HG03108 (cell line): Measurements from ENCODE around the gene SP4.

ENCODE experiments used
- ATAC-seq: cut with Tn5 transposase; IDR thresholded peaks from one replicate; pipeline ENCODE4 v1.9.1; 2021; ENCODE audit warnings: moderate library complexity; ENCODE audit not compliant: unreplicated experiment

SP4 gene

DNA sequence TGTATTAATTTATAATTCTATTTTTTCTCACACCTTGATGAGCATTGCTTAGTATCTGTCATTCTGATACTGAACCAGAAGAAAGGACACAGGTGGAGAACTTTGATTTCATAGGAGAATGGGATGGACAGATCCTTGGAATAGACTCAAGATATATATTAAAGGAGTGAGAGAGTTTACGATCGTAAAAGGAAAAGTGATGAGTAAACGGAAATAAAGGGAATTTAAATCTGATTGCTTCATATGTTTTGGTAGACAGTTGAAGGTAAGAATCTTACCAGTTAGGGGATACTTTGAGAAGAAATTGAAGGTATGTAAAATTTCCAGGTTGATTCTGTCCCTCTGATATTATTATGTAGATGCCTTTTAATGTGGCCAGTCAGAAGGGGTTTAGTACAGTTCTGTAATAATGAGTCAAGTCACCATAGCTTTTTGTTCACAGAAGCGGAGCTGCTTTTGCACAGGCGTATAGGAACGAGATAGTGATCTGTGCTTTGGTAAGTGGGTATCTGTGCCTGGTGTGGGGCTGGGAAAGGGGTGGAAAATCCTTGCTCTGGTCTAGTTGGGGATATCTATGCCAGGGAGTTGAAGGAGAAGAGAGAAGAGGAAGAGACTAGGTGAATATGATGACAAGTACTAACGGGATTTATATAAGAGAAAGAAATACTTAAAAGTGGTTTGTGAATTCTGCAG is 15.4 kb downstream of the SP4 start:
- ATAC-seq, result no peak

DNA sequence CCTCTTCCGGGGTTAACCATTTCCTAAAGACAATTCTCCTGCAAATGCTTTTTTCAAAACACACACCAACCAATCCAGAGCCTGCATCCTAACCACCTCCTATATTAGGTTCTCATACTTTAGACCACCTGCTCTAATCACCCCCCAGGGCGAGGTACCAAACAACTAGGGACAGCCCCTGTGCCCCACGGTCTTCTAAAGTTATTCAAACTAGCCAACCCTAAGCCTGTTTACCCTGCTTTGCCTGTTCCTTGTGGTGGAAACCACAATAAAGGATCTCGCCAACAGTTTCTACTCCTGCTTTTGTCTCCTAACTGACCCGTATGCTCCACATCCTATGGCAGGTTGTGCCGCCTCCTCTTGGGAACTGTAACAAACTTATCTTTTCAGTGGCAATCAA is 21.1 kb downstream of the SP4 start:
- no peak for ATAC-seq

DNA sequence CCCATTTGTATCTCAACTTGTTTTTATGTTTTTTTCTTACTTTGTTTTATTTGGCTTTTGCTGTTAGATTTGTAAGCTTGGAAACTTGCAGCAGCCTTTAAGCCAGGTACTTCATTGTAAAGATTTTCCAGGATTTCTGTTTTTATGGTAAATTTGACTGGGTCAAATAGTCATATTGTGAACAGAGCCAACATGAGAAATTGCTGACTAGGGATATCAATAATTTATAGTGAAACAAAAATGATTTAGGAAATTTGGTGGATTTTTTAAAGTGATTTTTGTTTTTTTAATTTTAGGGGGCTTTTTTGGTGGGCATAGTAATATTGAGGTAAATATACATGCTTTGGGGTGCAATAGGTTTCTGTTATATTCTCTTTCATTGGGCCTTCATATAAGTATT is 22.2 kb downstream of the SP4 start:
- ATAC-seq, result no peak

DNA sequence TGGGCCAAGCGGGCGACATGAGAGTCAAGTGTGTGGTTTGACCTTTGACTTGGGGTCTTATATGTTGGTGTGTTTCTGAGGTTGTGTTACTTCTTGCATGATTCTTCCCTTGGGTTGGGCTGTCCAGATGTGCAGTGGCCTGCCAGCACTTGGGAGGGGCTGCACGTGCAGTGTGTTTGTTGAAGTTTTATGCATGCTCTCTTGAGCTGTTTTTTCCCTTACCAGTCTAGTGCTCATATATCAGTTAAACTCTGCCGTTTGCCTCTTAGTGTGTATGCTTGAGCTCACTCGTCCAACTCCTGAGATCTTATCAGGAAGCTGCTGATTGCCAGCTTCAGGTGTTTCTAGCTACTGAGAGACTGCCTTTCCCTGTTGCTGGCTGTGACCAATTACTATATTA is 23.1 kb downstream of the SP4 start:
- ATAC-seq, result no peak

DNA sequence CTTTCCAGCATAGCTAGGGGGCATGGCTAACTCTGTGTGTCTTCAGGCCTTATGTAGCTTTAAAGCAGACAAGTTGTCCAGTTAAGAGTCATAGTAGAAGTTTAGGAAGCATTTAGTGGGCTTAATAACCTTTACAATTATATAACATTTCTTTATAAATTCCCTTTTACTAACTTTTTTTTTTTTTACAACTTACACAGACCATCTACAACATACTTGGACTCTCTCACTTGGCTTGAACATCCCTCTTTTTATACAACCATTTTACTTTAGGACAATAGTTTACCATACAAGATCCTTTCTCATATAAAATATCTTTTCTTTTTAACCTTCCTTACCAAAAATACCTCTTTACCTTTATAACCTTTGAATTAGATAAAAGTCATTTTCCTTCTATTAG is 26.3 kb downstream of the SP4 start:
- no peak for ATAC-seq

DNA sequence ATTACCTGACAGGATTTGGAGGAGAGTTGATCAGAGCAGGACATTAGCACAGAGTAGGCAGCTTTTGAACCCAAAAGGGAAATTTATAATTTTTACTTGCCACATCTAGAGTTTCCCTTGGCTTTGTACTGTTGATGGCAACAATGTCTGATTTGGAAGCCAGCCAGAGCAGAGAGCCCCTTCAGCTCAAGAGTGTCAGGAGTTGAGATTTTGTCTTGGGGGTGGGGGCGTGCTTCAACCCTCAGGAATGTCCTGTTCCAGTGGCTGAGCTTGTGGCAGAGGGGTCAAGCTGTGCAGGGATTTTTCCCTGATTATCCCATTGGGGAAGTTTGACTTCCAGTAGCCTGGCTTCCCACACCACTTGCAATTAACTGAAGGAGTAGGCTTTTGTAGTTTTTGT is 27.0 kb downstream of the SP4 start:
- ATAC-seq, result no peak

DNA sequence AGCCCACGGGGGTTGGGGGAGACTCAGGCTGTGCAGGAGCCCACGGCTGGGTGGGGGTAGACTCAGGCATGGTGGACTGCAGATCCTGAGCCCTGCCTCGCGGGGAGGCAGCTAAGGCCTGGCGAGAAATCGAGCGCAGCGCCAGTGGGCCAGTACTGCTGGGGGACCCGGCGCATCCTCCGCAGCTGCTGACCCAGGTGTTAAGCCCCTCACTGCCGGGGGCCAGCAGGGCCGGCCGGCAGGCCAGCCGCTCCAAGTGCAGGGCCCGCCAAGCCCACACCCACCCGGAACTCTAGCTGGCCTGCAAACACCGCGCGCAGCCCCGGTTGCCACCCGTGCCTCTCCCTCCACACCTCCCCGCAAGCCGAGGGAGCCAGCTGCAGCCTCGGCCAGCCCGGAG is 33.4 kb downstream of the SP4 start:
- ATAC-seq, result no peak

DNA sequence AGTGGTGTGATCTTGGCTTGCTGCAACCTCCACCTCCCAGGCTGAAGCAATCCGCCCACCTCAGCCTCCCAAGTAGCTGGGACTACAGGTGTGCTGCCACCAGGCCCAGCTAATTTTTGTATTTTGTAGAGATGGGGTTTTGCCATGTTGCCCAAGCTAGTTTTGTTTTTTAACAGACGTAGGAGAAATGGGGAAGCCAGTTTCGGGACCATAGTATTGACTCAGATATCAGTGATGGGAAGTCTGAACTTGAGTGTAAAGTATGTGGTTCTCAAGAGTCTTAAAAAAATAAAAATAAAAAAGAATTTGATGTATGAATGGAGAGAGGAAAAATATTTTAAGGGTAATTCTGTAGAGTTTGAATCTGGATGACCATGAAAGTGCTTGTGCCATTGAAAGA is 34.2 kb downstream of the SP4 start:
- ATAC-seq, result no peak

DNA sequence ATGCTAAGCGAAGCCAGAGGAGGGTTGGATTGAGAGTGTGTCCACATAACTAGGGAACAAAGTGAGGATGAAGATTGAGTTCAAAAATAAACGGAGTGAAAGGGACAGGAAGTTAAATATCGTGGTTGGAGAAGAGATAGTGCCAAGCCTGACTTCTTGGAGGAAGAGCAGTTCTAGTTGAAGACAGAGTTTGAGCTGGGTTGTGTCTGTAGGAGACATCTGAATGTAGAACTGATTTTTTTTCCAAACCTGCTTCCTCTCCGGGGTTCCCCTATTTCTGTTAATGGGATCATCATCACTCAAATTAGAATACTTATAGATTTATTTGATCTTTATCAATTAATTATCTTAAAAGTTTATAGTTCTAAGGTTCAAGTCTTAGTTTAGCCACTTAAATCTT is 35.6 kb downstream of the SP4 start:
- no peak for ATAC-seq

DNA sequence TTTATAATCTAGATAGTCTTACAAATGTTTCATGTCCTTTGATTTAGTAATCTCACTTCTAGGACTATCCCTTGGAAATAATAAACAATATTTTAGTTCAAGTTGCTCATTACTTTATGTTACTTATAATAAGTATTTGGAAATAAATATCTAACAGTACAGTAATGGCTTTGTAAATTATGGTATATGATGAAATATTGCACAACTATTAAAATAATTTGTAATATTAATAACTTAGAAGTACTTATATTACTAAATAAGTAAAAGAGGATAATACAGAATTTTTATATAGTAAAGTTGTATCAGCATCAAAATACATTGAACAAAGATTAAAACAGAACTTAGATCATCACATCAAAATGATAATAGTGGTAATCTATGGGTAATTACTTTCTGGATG is 41.1 kb downstream of the SP4 start:
- ATAC-seq, result no peak

DNA sequence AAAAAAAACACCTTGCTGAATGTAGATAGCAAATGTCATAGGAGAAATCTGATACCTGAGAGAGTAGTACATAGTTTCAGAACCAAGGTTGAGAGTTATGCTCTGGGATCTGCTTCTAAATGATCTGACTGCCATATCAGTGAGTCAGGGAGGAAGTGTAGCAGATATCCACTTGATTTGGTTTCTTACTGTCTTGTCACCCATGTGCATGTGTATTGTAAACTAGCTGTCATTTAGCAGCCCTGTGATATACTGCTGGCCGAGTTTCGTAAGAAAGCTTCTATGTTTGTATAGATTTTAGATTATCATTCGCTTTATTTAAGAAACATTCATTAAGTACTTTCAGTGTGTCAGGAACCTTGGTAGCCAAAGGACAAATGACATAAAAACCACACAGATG is 42.0 kb downstream of the SP4 start:
- ATAC-seq, result no peak

DNA sequence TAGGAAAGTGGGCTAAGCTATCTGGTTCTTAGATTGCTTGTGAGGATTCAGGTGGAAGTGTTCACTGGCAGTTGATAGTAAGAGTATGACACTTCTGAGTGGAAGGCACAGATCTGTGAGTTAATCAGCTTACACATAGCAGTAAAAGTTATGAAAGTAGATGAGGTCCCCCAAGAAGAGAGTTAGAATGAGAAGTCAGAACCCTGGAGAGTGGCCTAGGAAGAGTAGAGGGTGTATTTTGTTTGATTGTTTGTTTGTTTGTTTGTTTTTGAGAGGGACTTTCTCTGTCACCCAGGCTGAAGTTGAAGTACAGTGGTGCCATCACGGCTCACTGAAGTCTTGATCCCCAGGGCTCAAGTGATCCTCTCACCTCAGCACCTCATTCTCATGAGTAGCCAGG is 44.1 kb downstream of the SP4 start:
- ATAC-seq, result no peak

DNA sequence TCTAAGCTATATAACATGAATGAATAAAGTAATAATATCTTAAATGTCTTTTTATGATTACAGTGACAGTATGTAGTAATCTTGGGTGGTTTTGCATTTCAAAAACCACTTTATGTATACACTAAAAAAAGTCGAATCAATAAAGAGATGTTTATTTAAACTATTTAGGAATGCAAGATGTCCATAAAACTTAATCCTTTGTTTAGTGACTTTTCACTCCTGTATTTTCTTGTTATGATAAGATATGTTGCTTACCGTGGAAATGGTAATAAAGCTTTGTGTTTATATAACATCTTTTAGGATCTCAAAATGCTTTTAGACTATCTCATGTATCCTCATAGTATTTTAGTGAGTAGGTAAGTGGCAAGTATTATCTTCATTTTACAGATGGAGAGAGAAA is 48.5 kb downstream of the SP4 start:
- no peak for ATAC-seq

DNA sequence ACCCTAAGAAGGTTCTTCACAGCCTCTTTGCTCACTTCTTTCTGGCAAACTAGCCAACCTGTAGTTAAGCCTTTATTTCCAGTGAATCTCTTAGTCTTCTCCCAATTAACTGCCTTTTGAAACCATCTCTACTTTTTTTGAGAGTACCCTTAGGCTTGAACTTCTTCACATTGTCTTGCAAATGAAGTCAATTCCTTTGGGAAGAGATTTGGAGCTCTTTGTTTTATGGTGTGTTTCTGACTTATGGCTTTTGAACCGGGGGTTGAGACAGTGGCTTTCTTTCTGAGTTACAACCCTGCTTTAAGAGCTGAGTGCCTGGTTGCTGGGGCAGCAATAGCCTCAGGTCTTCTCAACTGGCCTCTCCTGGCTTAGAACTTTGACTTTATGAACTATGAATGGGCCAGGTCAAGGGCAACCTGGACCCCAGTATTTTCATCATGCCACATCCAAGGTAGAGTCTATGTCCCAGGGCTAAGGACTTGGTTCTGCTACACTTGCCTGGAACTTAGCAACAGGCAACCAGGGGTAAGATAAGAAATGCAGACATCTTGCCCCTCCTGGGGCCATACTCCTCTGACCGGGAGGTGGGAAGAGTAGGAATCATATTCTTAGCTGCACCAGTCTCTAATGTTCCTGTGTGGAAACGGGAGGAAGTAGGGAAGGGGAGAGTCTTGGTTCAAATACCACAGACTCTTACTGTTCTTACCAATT is 53.0 kb downstream of the SP4 start:
- ATAC-seq, result no peak

DNA sequence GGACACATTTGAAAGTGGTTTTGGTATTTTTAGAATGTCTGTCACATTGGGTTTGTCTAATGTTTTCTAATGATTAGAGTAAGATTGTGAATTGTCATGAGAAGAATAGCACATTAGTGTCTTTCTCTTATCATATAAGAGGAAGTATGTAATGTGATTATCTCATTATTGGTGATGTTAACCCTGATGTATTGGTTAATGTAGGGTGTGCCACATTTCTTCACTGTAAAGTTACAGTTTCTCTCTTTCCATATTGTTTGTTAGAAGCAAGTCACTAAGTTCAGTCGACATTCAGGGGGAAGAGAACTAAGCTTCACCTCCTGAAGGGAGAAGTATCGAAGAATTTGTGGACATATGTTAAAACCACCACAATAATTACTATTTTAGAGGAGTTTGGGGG is 58.6 kb downstream of the SP4 start:
- no peak for ATAC-seq

DNA sequence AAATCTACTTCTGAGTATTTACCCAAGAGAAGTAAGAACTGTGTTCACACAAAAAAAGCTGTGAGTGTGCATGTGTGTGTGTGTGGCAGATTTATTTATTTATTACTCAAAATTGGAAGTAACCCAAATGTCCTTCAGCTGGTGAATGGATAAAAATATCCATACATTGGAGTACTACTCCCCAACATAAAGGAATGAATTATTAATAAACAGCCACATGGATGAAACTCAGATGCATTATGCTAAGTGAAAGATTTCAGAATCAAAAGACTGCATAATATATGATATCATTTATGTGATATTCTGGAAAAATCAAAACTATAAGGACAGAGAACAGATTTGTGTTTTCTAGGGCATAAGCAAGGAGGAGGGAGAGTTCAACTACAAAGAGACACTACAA is 67.8 kb downstream of the SP4 start:
- no peak for ATAC-seq

DNA sequence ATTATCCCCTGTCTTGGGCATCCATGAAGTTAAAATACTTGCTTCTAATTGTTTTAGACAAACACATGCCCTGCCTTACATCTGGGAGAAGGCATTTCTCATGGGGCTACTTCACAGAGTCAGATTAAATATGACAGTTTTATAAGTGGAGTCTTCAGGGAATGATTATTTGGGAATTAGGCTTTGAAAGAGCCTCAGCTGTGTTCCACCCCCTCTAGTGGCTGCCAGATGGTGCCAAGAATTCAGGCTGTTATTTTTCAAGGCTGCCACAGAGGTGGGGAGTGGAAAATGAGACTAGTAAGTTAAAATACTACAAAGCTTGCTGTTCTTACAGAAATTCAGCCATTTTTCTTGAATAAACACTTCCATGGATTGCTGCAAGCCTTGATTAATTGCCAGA is 69.2 kb downstream of the SP4 start:
- no peak for ATAC-seq

DNA sequence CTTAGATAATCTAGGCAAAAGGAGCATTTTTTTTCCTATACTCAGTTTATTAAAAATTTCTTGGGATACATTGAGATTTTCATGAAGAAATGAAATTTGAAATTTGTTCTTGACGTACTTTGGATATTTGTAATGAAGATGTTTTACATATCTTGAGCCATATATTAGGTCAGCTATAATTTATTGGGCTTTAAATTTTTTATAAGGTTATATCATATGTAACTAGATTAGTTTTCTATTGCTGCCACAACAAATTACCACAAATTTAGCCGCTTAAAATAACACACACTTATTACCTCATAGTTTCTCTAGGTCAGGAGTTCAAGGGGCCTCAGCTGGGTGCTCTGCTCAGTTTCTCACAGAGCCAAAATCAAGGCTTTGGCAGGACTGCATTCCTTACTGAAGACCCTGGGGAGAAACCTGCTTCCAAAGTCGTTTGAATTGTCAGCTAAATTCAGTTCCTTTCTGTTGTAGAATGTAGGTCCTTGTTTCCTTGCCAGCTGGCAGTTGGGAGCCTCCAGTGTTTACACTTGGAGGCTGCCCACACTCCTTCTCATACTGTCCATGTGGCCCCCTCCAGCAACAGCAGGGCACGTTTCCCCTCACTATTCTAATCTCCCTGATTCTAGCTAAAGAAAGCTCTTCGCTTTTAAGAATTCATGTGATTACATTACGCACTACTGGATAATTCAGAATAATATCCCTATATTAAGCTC is 72.4 kb downstream of the SP4 start:
- ATAC-seq, result no peak

DNA sequence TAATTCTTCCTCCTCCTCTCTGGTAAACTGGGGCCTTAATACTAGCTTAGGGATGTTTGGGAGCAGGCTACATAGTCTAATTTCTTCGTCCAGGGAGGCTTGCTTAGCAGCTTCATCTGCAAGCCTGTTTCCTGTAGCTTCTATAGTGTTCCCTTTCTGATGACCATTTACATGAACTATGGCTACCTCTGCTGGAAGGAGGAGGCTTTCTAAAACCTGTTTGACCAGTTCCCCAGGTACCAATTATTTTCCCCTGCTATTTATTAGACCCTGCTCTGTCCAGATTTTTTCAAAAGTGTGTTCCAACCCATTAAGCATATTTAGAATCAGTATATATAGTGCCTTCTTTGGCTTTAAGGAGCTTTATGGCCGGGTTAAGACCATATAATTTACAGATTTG is 76.1 kb downstream of the SP4 start:
- no peak for ATAC-seq

DNA sequence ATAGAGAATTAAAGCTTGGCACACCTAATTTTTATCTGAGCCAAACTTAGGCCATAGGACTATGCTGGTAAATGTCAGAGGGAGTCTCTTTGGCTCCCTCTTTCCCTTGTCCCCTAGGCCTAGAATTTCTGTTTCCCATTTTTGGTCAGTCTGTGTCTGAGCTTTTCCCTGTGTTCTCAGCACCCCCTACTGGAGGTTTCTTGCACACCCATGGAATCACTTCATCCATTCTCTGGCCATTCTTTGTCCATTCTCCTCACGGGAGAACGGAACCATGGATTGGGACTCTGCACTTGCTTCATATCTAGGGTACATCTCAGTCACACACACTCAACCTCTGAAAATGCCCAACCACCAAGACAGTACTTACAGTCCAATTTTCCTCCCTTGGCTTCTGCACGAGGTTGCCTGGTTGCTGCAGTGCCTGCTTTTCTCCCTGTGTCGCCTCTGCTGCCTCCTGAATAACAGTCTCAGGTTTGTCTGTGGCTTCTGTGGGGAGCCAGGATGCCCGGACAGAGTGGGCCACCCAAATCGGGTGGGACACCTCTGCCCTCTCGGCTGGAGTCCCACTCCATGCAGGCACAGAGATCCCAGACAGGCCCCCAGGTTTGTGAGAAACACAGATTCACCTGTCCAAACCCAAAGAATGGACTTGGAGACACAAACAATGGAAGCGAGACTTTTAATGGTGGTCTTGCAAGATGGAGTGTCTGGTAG is 79.9 kb downstream of the SP4 start:
- no peak for ATAC-seq

DNA sequence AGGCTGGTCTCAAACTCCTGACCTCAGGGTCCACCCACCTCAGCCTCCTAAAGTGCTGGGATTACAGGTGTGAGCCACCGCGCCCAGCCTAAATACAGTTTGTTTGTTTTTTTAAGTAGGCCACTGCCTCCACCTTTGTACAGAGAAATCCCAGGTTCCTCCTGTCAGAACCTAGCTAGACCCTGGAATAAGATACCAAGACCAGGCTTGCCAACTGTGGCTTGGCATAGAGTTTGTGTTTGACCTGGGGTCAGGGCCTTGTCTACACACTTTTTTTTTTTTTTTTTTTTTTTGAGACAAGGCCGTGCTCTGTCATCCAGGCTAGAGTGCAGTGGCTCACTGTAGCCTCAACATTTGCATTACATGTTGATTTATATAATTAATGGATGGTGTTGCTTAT is 80.7 kb downstream of the SP4 start:
- no peak for ATAC-seq

DNA sequence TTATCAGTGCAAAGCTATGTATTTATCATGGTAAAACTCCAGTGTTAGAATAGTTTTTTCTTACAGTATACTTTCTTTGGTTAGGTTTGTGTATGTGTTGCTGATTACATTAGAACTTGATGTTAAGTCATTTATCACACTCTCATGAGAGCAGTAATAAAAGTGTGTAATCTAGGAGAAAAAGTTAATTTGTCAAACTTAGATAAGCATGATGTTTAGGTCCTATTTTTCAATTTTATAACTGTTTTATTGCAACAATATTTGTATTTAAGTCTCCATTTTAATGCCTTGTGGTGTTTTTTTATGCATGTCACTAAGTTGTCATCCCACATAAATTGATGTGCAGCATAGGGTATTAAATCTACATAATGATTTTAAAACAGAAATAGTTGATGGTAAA is 86.2 kb downstream of the SP4 start:
- ATAC-seq, result no peak
